NCI-H526 treated with DMSO at 0.1 percent for 48 hours (cell line): ENCODE results near the gene DNAJC22.
"Not testable (repeated sequence)": the region's sequence is repeated elsewhere in the genome, so short reads cannot be mapped to it uniquely, and the experiment has no call there.

Experiments used
- DNase-seq: peaks from one replicate; lab custom pipeline; 2025; lab: John Stamatoyannopoulos, UW

Gene DNAJC22

DNA sequence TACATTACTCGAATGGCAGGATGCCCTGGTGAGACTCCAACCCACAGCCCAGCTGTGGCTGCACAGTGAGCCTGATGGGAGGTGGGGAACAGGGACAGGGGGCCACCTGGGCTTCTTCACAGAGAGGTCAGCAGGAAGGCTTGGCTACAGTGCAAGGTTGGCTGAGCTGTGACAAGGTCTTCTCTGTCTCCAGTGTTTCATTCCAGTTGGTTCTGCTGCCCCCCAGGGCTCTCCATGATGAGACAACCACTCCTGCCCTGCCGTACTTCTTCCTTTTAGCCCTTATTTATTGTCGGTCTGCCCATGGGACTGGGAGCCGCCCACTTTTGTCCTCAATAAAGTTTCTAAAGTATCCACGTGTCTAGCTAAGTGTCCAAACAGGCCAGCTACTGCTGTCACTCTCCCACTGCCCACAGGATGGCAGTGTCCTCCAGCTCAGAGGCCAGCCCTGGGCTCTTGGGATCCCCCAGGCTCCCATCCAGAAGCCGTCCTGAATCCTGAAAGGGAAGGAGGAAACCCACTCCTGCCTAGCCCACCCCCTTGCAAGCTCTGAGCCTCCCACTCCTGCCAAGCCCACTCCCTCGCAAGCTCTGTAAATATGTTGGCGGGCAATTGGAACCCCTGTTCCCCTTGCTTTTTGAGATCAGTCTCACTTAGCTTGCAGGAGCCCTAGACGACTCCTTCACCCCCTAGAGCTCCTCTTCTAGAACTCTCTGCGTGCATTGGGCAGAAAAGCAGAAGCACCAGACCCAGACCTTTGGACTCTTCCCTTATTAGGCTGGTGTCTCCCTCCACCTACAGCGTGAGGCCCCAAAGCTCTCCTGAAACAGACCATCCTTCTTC is 15.1 kb upstream of the DNAJC22 start:
- no peak for DNase-seq

GRCh38 chr12:49332441-49332861 is 14.2 kb upstream of the DNAJC22 start:
- DNase-seq: no peak

GRCh38 chr12:49332891-49333371 is 13.8 kb upstream of the DNAJC22 start:
- DNase-seq: no peak

DNA sequence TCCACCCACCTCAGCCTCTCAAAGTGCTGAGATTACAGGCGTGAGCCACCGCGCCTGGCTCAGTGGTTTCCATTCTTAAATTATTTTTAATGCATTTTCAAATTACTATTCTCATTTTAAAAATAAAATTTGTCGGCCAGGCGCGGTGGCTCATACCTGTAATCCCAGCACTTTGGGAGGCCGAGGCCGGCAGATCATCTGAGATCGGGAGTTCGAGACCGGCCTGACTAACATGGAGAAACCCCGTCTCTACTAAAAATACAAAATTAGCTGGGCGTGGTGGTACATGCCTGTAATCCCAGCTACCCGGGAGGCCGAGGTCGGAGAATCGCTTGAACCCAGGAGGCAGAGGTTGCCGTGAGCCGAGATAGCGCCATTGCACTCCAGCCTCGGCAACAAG is 12.9 kb upstream of the DNAJC22 start:
- not testable (repeated sequence) for DNase-seq

- no peak for DNase-seq
These were observed 12.5 kb upstream of the DNAJC22 start for GRCh38 chr12:49334226-49334625.

DNA sequence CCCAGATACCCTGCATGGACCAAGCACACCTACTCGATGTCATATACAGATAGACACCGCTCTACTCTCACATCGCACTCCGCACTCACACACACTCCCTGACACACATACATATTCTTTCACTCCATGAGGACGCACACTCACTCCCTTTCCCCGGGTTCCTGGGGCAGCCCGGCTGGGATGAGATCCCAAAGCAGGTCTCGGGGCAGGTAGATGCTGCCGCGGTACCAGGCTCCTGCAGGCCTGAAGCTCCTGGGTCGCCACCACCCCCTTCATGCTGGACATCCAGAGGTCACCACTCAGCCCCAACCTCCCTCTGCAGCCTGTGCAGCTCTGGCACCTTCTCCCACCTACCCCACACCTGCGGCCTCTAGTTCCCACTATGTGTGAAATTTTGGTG is 12.0 kb upstream of the DNAJC22 start:
- DNase-seq: no peak

- no peak for DNase-seq
These were observed 11.4 kb upstream of the DNAJC22 start for GRCh38 chr12:49335118-49335954.

DNA sequence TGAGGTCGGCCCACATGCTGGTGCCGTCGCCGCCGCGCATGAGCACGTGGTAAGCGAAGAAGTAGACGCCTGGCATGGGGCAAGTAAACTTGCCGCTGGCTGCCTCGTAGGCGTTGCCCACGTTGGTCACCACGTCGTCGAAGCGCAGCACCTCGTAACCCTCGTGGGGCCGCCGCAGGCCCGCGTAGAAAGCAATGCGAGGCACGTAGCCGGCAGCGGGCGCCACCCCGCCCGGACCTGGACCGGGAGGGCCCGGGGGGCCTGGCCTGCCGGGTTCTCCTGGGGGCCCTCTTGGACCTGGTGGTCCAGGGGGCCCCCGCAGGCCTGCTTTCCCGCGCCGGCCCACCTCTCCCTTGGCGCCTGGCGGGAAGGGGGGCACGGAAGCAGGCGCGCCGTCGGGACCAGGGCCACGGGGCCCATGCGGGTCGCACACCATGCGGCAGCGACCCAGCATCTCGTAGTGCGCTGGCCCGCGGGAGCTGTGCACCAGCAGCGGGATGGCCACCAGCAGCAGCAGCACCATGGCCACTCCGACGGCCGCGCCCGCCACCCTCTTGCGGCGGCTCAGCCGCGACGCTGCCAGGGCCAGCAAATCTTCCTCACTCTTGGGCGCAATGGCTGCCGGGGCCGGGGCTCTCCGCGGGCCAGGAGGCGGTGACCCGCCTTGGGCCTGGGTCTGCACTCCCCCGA is 10.6 kb upstream of the DNAJC22 start:
- no peak for DNase-seq

- peak; percentile 51 for DNase-seq
These were observed 9.8 kb upstream of the DNAJC22 start, which contains the start of gene C1QL4 for GRCh38 chr12:49336645-49337584. Gene C1QL4 (minus strand): TSS chr12:49337188. CDS start chr12:49336477, 711 bp downstream.

DNA sequence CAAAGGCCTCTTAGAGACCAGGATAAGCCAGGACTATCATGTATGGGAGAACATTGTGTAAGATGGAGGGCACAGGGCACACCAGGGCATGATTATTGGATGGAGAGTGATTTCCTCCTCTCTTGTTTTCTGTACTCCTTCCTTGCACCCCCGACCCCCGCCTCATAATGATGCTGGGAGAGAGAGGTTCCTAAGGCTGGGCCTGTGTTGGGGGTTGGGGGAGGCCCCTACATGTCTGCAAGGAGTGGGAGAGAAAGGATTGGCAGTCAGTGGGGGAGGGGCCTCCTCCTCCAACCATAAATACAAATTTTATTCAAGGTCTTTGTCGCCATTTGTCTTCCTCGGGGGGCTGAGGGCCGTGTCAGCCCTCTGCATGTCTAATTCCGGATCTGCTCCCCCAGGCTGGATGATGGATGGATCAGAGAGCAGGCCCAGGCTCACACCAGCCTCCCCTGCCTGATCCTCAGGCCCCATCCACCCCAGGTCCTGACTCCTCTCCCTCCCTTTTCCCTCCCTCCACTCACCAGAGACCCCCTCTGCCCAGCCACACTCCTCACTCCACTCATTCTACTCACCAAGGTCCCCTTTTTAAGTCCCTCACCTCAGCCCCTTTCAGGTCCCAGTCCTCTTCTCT is 7.7 kb upstream of the DNAJC22 start:
- DNase-seq: no peak

DNA sequence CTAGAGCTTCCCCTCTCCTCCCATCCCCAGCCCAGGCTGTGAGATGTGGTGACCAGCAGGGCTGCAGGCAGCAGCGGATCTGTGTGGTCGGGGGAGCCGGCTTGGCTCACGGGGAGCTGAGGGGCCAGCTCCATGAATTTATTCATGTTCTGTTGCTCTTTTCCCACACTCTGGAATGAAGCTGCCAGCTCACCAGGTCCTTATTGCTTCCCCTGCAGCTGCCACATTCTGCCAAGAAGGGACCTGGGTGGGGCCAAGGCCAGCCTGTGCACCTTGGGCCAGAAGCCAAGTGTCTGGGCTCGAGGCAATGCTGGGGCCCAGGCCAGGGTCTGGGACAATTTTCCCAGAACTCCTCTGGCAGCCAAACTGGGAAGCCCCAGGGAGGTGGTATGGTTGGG is 7.2 kb upstream of the DNAJC22 start:
- no peak for DNase-seq

- no peak for DNase-seq
These were observed 6.4 kb upstream of the DNAJC22 start for GRCh38 chr12:49340095-49340870.

- DNase-seq: no peak
These were observed 5.5 kb upstream of the DNAJC22 start for GRCh38 chr12:49340971-49341776.

- no peak for DNase-seq
These were observed 5.0 kb upstream of the DNAJC22 start for GRCh38 chr12:49341777-49342065.

DNA sequence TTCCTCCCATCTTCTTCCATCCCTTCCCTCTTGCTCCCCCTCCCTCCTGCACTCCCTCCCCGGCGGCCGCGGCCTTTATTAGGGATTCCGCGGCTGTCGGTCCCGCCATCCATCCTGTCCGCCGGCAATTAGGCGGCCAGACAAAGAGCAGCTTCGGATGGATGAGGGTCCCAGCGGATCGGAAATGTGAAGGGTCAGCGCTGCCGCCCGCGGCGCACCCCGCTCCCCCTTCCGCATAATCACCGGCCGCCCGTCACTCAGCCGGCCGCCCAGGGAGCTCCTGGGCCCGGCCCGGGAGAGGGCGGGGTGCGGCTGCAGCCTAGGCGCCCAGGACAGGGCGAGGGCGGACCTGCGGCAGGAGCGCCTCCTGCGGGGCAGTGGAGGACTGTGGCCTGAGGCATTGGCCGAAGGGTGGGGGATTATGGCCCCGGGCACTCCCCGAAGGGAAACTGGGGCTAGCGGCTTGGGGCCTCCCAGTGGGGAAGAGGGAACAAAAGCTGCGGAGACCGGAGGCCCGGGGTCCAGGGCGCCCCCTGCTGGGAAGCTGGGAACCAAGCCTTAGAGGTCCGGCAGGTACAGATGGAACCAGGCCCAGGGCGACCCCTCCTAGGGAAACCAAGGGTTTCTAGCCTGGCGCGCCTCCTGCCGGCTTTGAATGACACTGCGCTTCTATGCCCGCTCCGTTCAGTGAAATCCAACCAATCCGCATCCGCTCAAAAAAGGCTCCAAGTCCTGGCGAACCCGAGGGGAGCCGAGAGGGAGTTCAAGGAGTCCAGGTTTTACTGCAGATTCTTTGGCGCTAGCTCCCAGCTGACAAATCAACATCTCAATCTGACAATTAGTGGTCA is 4.4 kb upstream of the DNAJC22 start:
- DNase-seq: peak; percentile 87

DNA sequence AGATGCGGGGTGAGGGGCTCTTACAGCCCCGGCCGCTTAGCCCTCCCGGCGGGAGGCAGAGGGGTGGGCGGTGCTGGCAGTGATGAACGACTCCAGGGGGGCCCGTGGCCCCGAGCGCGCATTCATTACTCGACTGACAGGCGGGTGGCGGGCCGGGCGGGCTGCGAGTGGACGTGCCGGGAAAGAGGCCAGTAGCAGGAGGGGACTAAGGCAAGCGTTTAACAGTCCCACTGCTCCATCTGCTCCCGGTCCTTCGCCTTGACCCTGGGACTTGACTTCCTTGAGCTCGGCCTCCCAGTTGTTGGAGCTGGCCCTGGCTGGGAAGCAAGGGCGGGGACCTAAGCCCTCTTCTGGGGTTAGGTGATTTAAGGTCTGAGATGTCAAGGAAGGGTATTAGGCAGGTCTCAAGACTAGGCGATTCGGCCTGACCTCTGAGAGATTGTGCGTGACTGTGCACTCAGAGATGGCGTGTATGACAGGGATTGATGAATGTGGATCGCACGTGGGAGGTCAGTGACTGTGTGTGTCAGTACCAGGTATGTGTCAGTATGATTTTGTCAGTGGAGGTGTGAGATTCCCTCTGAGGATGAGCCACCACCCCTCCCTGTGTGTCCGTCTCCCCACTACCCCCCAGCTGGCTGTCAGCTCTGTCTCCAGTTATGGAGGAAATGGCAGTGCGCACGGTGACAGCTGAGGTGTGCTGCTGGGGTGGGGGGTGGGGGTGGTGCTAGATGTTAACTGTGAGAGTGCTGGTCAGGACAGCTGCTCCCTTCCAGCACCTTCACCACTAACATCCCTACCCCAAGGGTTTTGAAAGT is 3.6 kb upstream of the DNAJC22 start:
- no peak for DNase-seq

GRCh38 chr12:49344486-49345050 is 2.1 kb upstream of the DNAJC22 start:
- no peak for DNase-seq
